SIG-M5 treated with dmso at 0.1 percent for 504 hours (cell line): ENCODE results near the gene FAM193A.
"Not testable (repeated sequence)": the region's sequence is repeated elsewhere in the genome, so short reads cannot be mapped to it uniquely, and the experiment has no call there.

Experiments used
- DNase-seq: peaks from one replicate; lab custom pipeline; 2025; ENCODE audit not compliant: unreplicated experiment; lab: John Stamatoyannopoulos, UW

Gene FAM193A

GRCh38 chr4:2572076-2572475, 35.6 kb downstream of the FAM193A start:
- no peak for DNase-seq

GRCh38 chr4:2572866-2573265, 36.4 kb downstream of the FAM193A start:
- no peak for DNase-seq

- DNase-seq = no peak
Observed at GRCh38 chr4:2574009-2574408, 37.6 kb downstream of the FAM193A start.

- DNase-seq = peak; percentile 64
Observed at GRCh38 chr4:2574863-2575262, 38.4 kb downstream of the FAM193A start.

GRCh38 chr4:2576290-2576689, 39.8 kb downstream of the FAM193A start:
- no peak for DNase-seq

GRCh38 chr4:2578106-2578505, 41.7 kb downstream of the FAM193A start:
- DNase-seq = no peak

GRCh38 chr4:2579910-2580309, 43.5 kb downstream of the FAM193A start:
- no peak for DNase-seq

- DNase-seq = no peak
Observed at GRCh38 chr4:2583092-2583491, 46.6 kb downstream of the FAM193A start.

GRCh38 chr4:2583517-2583916, 47.1 kb downstream of the FAM193A start:
- DNase-seq = peak; percentile 45

GRCh38 chr4:2586502-2586901, 50.1 kb downstream of the FAM193A start:
- no peak for DNase-seq

- no peak for DNase-seq
Observed at GRCh38 chr4:2587213-2587823, 50.9 kb downstream of the FAM193A start.

GRCh38 chr4:2588259-2588658, 51.8 kb downstream of the FAM193A start:
- no peak for DNase-seq

GRCh38 chr4:2591189-2591588, 54.7 kb downstream of the FAM193A start:
- no peak for DNase-seq

- DNase-seq = not testable (repeated sequence)
Observed at GRCh38 chr4:2592014-2592413, 55.6 kb downstream of the FAM193A start.

GRCh38 chr4:2592572-2592971, 56.1 kb downstream of the FAM193A start:
- DNase-seq = no peak

- no peak for DNase-seq
Observed at GRCh38 chr4:2593003-2593402, 56.6 kb downstream of the FAM193A start.

GRCh38 chr4:2595436-2595835, 59.0 kb downstream of the FAM193A start:
- DNase-seq = no peak

- DNase-seq = no peak
Observed at GRCh38 chr4:2595952-2596552, 59.6 kb downstream of the FAM193A start.

- DNase-seq = no peak
Observed at GRCh38 chr4:2596611-2597010, 60.2 kb downstream of the FAM193A start.

- peak; percentile 36 for DNase-seq
Observed at GRCh38 chr4:2598511-2599303, 62.3 kb downstream of the FAM193A start.

- no peak for DNase-seq
Observed at GRCh38 chr4:2599304-2599654, 62.8 kb downstream of the FAM193A start.

- no peak for DNase-seq
Observed at GRCh38 chr4:2600878-2601277, 64.4 kb downstream of the FAM193A start.
